ENCODE measurements around the gene MGME1.
"Not testable (repeated sequence)": the region's sequence is repeated elsewhere in the genome, so short reads cannot be mapped to it uniquely, and the experiment has no call there.

MGME1 gene

GRCh38 chr20:18020931-18021330 lies 52.1 kb downstream of the MGME1 start:
- no peak for DNase-seq (ENCODE audit: low read depth)

GRCh38 chr20:18024606-18025127 lies 55.8 kb downstream of the MGME1 start:
- no peak for DNase-seq (ENCODE audit: low read depth)

- DNase-seq (ENCODE audit: low read depth), result not testable (repeated sequence)
Observed at GRCh38 chr20:18027011-18027410, 58.2 kb downstream of the MGME1 start.

- no peak for DNase-seq (ENCODE audit: low read depth)
Observed at GRCh38 chr20:18030020-18030419, 61.2 kb downstream of the MGME1 start.

GRCh38 chr20:18031050-18031449 lies 62.2 kb downstream of the MGME1 start:
- DNase-seq (ENCODE audit: low read depth), result no peak

- DNase-seq (ENCODE audit: low read depth), result no peak
Observed at GRCh38 chr20:18031888-18032509, 63.2 kb downstream of the MGME1 start.

GRCh38 chr20:18032977-18033892 lies 64.4 kb downstream of the MGME1 start:
- DNase-seq (ENCODE audit: low read depth), result no peak

- DNase-seq (ENCODE audit: low read depth), result no peak
Observed at GRCh38 chr20:18034039-18034438, 65.2 kb downstream of the MGME1 start.

- DNase-seq (ENCODE audit: low read depth), result no peak
Observed at GRCh38 chr20:18039063-18039462, 70.2 kb downstream of the MGME1 start.

Measured in fibroblast of gingiva (primary cell).